PC-3 (cell line): Measurements from ENCODE around the gene WDR45B. TPM values are rescaled to one million over a fixed set of nuclear protein-coding genes. Genes with fewer than 3 reads are reported as not detected.

ENCODE experiments used
- ATAC-seq: fragments of 200-7000 bp; cut with Tn5 transposase; 2 replicates; pipeline ENCODE4 v1.9.1; 2020; ENCODE audit warnings: mild to moderate bottlenecking, moderate library complexity
- BruUV-seq: library from RNA; stranded (reverse); fragments of 400-500 nt; replicated peaks from 2 replicates; lab custom pipeline; 2021; lab: Mats Ljungman, UMichigan
- CTCF ChIA-PET: fragments of 300-600 bp; sonication (Branson Sonifier 250); formaldehyde crosslinking; loops from one replicate; lab custom pipeline; 2022; ENCODE audit warnings: antibody characterized with exemption; lab: Charles Lee
- POLR2A ChIA-PET: fragments of 300-600 bp; sonication (Branson Sonifier 250); formaldehyde crosslinking; loops from one replicate; lab custom pipeline; 2022; ENCODE audit warnings: antibody characterized with exemption; ENCODE audit not compliant: unreplicated experiment; lab: Charles Lee
- DNase-seq: peaks from one replicate; pipeline ENCODE4 v3.0.0-alpha.2; 2015
- H2AFZ ChIP-seq: fragments of 300-600 bp; sonication (generic); 2 replicates; pipeline ENCODE4 v1.6.0; 2016; ENCODE audit warnings: antibody characterized with exemption, low read length
- H3F3A ChIP-seq: fragments of 300-600 bp; sonication (generic); one replicate; pipeline ENCODE4 v1.6.0; 2017; ENCODE audit warnings: antibody characterized with exemption, low read length, control low read depth, mild to moderate bottlenecking; ENCODE audit not compliant: unreplicated experiment
- H3K27ac ChIP-seq: fragments of 300-600 bp; sonication (generic); 2 replicates; pipeline ENCODE4 v1.5.1; 2016; ENCODE audit warnings: mild to moderate bottlenecking, low read length
- H3K27me3 ChIP-seq: fragments of 300-600 bp; sonication (generic); 2 replicates; pipeline ENCODE4 v1.6.1; 2016; ENCODE audit warnings: low read length, mixed read lengths
- H3K36me3 ChIP-seq: fragments of 300-600 bp; sonication (generic); 2 replicates; pipeline ENCODE4 v1.6.1; 2016; ENCODE audit warnings: low read depth, mixed run types, low read length, mixed read lengths
- H3K4me1 ChIP-seq: fragments of 300-600 bp; sonication (generic); 2 replicates; pipeline ENCODE4 v1.5.1; 2016; ENCODE audit warnings: low read length; ENCODE audit not compliant: insufficient read depth
- H3K4me2 ChIP-seq: fragments of 300-600 bp; sonication (generic); 2 replicates; pipeline ENCODE4 v1.6.0; 2016; ENCODE audit warnings: low read length
- H3K4me3 ChIP-seq: fragments of 300-600 bp; sonication (generic); 2 replicates; pipeline ENCODE4 v1.5.1; 2016; ENCODE audit warnings: mild to moderate bottlenecking, low read length, mixed read lengths
- H3K79me2 ChIP-seq: fragments of 300-600 bp; sonication (generic); 2 replicates; pipeline ENCODE4 v1.6.1; 2017; ENCODE audit warnings: low read length, mixed read lengths
- H3K9ac ChIP-seq: fragments of 300-600 bp; sonication (generic); 2 replicates; pipeline ENCODE4 v1.6.0; 2016; ENCODE audit warnings: mild to moderate bottlenecking, low read length
- H3K9me2 ChIP-seq: fragments of 300-600 bp; sonication (generic); replicated peaks from 2 replicates; pipeline ENCODE4 v1.6.1; 2016; ENCODE audit warnings: mixed run types, low read length, mixed read lengths
- H3K9me3 ChIP-seq: fragments of 300-600 bp; sonication (generic); 2 replicates; pipeline ENCODE4 v1.6.1; 2016; ENCODE audit warnings: low read length, mixed read lengths
- H4K20me1 ChIP-seq: fragments of 300-600 bp; sonication (generic); 2 replicates; pipeline ENCODE4 v1.6.1; 2016; ENCODE audit warnings: low read length, mixed read lengths
- EZH2 ChIP-seq: fragments of 300-600 bp; sonication (generic); IDR thresholded peaks from one replicate; pipeline ENCODE4 v1.6.1; 2017; ENCODE audit warnings: antibody characterized with exemption, mild to moderate bottlenecking, low read length; ENCODE audit not compliant: unreplicated experiment
- EZH2phosphoT487 ChIP-seq: fragments of 300-600 bp; sonication (generic); IDR thresholded peaks from 2 replicates; pipeline ENCODE4 v1.6.1; 2018; ENCODE audit warnings: mild to moderate bottlenecking, antibody characterized with exemption, low read length, borderline replicate concordance
- intact Hi-C: fragments of 100-400 bp; cut with micrococcal nuclease; formaldehyde crosslinking; loops from 2 replicates; pipeline ENCODE4 v1.9.0; 2023
- total RNA-seq: library from RNA; depleted of rRNA; stranded (reverse); fragments of >200 nt; gene quantifications from 2 replicates; pipeline ENCODE4 v1.2.3, GENCODE V29; 2014
- TF ChIP-seq, protein P1 (sequence below): fragments of 300-600 bp; sonication (generic); conservative IDR thresholded peaks from 2 replicates; pipeline ENCODE4 v1.5.1; 2017; ENCODE audit warnings: antibody characterized with exemption, low read depth, mild to moderate bottlenecking, low read length

The WDR45B gene
- total RNA-seq, 1 experiment from 2014 or later = 110 TPM

DNA sequence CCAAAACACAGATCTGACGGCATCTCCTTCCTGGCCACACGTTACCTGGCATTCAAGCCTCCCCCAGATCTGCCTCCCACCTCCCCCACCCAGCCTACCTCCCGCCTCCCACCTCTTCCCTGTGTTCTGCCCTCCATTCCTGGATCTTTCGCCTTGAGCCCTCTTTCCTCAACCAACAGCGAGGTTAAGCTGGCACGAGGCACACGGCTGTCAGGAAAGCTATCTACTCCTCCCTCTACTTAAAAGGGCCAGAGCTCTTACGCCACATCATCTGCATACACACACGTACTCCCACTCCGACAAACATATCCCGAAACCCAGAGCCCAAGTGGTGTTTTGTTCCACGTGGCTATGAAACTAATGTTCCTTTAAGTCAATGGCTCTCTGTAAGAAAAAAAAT, 18.0 kb downstream of the WDR45B start:
- DNase-seq = no peak
- Histone ChIP-seq H3K4me1 (no peaks in the 10 kb centered on the region), H3K36me3 (peaks cover 52% of the 10 kb centered on the region), H4K20me1 (peaks cover 14% of the 10 kb centered on the region), H3K27ac (no peak overlapping the region), H3K9ac (no peak overlapping the region), H3K4me3 (no peak overlapping the region), H3K9me3 (no peaks in the 10 kb centered on the region), H2AFZ (no peak overlapping the region), H3K79me2 (peaks cover 58% of the 10 kb centered on the region), H3F3A (no peaks in the 10 kb centered on the region), H3K9me2 (no peaks in the 10 kb centered on the region), H3K27me3 (no peaks in the 10 kb centered on the region), H3K4me2 (no peak overlapping the region)
- TF ChIP-seq EZH2 = no peak
- no peak for TF ChIP-seq EZH2phosphoT487
- TF ChIP-seq, protein P1, sequence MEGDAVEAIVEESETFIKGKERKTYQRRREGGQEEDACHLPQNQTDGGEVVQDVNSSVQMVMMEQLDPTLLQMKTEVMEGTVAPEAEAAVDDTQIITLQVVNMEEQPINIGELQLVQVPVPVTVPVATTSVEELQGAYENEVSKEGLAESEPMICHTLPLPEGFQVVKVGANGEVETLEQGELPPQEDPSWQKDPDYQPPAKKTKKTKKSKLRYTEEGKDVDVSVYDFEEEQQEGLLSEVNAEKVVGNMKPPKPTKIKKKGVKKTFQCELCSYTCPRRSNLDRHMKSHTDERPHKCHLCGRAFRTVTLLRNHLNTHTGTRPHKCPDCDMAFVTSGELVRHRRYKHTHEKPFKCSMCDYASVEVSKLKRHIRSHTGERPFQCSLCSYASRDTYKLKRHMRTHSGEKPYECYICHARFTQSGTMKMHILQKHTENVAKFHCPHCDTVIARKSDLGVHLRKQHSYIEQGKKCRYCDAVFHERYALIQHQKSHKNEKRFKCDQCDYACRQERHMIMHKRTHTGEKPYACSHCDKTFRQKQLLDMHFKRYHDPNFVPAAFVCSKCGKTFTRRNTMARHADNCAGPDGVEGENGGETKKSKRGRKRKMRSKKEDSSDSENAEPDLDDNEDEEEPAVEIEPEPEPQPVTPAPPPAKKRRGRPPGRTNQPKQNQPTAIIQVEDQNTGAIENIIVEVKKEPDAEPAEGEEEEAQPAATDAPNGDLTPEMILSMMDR = no peak
- ChIA-PET POLR2A (no interaction called here), CTCF (no interaction called here)
- intact Hi-C loops = no loop called here
- BruUV-seq = no TSS peak
- no peak for ATAC-seq

DNA sequence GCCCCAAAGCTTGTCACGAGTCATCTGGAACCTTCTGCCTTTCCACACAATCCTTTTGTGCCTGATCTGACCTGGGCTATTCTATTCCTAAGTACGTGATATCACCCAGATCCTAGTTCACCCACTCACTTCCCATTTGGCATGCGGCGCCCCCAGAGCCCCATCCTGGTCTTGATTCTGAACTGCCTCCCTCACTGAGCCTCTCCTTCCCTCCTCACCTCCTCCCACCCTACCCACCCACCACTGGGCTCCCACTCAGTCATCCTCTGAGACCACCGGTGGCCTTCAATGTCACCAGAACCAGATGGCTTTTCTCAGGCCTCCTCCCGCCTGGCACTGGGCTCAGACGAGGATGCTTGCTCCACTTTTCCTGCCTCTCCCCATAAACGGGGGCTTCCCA, 18.5 kb downstream of the WDR45B start:
- POLR2A ChIA-PET = no interaction called here
- Histone ChIP-seq H3F3A (no peaks in the 10 kb centered on the region), H3K9me3 (no peaks in the 10 kb centered on the region), H2AFZ (no peak overlapping the region), H3K9ac (no peak overlapping the region), H3K36me3 (peaks cover 55% of the 10 kb centered on the region), H3K4me3 (no peak overlapping the region), H3K27me3 (no peaks in the 10 kb centered on the region), H3K9me2 (no peaks in the 10 kb centered on the region), H4K20me1 (peaks cover 12% of the 10 kb centered on the region), H3K27ac (no peak overlapping the region), H3K4me1 (no peaks in the 10 kb centered on the region), H3K4me2 (no peak overlapping the region), H3K79me2 (peaks cover 53% of the 10 kb centered on the region)
- no peak for ATAC-seq
- BruUV-seq = no TSS peak
- CTCF ChIA-PET = no interaction called here
- no peak for DNase-seq
- intact Hi-C loops = no loop called here
- TF ChIP-seq EZH2phosphoT487 = no peak
- TF ChIP-seq, protein P1 = no peak
- TF ChIP-seq EZH2 = no peak

DNA sequence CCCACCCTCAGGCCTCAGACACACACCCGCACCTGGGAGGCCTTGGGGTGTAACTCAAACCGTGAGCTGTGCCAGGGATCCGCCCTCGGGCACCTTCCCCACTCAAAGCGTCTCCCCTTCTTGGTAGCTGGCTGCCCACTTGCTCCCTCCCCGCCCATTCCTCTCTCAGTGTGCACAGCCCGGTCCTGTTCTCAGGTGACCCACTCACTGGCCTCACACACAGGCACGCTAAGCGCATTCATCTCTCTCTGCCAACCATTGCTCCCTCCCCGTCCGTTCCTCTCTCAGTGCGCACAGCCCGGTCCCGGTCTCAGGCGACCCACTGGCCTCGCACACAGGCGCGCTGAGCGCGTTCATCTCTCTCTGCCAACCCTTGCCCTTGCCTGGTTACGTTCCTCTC, 20.8 kb downstream of the WDR45B start:
- no TSS peak for BruUV-seq
- CTCF ChIA-PET = no interaction called here
- Histone ChIP-seq H3K79me2 (peaks cover 32% of the 10 kb centered on the region), H3K27me3 (no peaks in the 10 kb centered on the region), H3K9me3 (no peaks in the 10 kb centered on the region), H3K9ac (no peak overlapping the region), H3F3A (no peaks in the 10 kb centered on the region), H4K20me1 (peaks cover 4% of the 10 kb centered on the region; the same call in 1 of the 2 replicates), H3K9me2 (no peaks in the 10 kb centered on the region), H3K36me3 (peaks cover 45% of the 10 kb centered on the region), H2AFZ (no peak overlapping the region), H3K27ac (no peak overlapping the region), H3K4me3 (no peak overlapping the region), H3K4me2 (no peak overlapping the region), H3K4me1 (no peaks in the 10 kb centered on the region)
- ATAC-seq = no peak
- intact Hi-C loops = no loop called here
- POLR2A ChIA-PET = no interaction called here
- TF ChIP-seq, protein P1 = no peak
- no peak for TF ChIP-seq EZH2
- TF ChIP-seq EZH2phosphoT487 = no peak
- DNase-seq = no peak
